ENCODE results near the gene UBE2O.

GRCh38 chr17:76461765-76462555 lies 9.0 kb upstream of the UBE2O start:
- no peak for TF ChIP-seq CTCF (IDR thresholded peaks at IDR 0.05; ENCODE audit: low read length)
- TF ChIP-seq EZH2 (optimal IDR thresholded peaks at IDR 0.05; ENCODE audit: low read depth, low read length): no peak
- no peak for TF ChIP-seq EZH2phosphoT487 (IDR thresholded peaks at IDR 0.05; ENCODE audit: low read length)

All from MM.1S (cell line).